Measurements from ENCODE around the gene DIS3L2.
"Not testable (repeated sequence)": the region's sequence is repeated elsewhere in the genome, so short reads cannot be mapped to it uniquely, and the experiment has no call there.

DIS3L2 gene

GRCh38 chr2:232116852-232117251 is 155.3 kb downstream of the DIS3L2 start:
- DNase-seq (ENCODE audit: low spot score), result no peak

GRCh38 chr2:232117413-232117812 is 155.9 kb downstream of the DIS3L2 start:
- no peak for DNase-seq (ENCODE audit: low spot score)

- DNase-seq (ENCODE audit: low spot score), result no peak
Measured at GRCh38 chr2:232120911-232121310, 159.4 kb downstream of the DIS3L2 start.

- no peak for DNase-seq (ENCODE audit: low spot score)
Measured at GRCh38 chr2:232124309-232124708, 162.8 kb downstream of the DIS3L2 start.

- DNase-seq (ENCODE audit: low spot score), result no peak
Measured at GRCh38 chr2:232126301-232127099, 165.0 kb downstream of the DIS3L2 start.

- DNase-seq (ENCODE audit: low spot score), result no peak
Measured at GRCh38 chr2:232129483-232129882, 168.0 kb downstream of the DIS3L2 start.

GRCh38 chr2:232132181-232132580 is 170.7 kb downstream of the DIS3L2 start:
- no peak for DNase-seq (ENCODE audit: low spot score)

- no peak for DNase-seq (ENCODE audit: low spot score)
Measured at GRCh38 chr2:232133078-232133477, 171.6 kb downstream of the DIS3L2 start.

- DNase-seq (ENCODE audit: low spot score), result no peak
Measured at GRCh38 chr2:232134939-232135338, 173.4 kb downstream of the DIS3L2 start.

GRCh38 chr2:232137356-232138147 is 176.0 kb downstream of the DIS3L2 start:
- no peak for DNase-seq (ENCODE audit: low spot score)

GRCh38 chr2:232138441-232138840 is 176.9 kb downstream of the DIS3L2 start:
- no peak for DNase-seq (ENCODE audit: low spot score)

GRCh38 chr2:232139171-232139594 is 177.7 kb downstream of the DIS3L2 start:
- DNase-seq (ENCODE audit: low spot score), result no peak

GRCh38 chr2:232139786-232140562 is 178.5 kb downstream of the DIS3L2 start:
- no peak for DNase-seq (ENCODE audit: low spot score)

- no peak for DNase-seq (ENCODE audit: low spot score)
Measured at GRCh38 chr2:232141591-232141990, 180.1 kb downstream of the DIS3L2 start.

GRCh38 chr2:232142049-232142448 is 180.5 kb downstream of the DIS3L2 start:
- DNase-seq (ENCODE audit: low spot score), result peak; percentile 15

- no peak for DNase-seq (ENCODE audit: low spot score)
Measured at GRCh38 chr2:232142502-232142901, 181.0 kb downstream of the DIS3L2 start.

- DNase-seq (ENCODE audit: low spot score), result no peak
Measured at GRCh38 chr2:232146294-232146693, 184.8 kb downstream of the DIS3L2 start.

GRCh38 chr2:232147440-232148077 is 186.0 kb downstream of the DIS3L2 start:
- DNase-seq (ENCODE audit: low spot score), result no peak

- no peak for DNase-seq (ENCODE audit: low spot score)
Measured at GRCh38 chr2:232162187-232162586, 200.7 kb downstream of the DIS3L2 start.

- no peak for DNase-seq (ENCODE audit: low spot score)
Measured at GRCh38 chr2:232170396-232170795, 208.9 kb downstream of the DIS3L2 start.

GRCh38 chr2:232174662-232175061 is 213.1 kb downstream of the DIS3L2 start:
- DNase-seq (ENCODE audit: low spot score), result no peak

- DNase-seq (ENCODE audit: low spot score), result not testable (repeated sequence)
Measured at GRCh38 chr2:232176587-232176986, 215.1 kb downstream of the DIS3L2 start.
